Germinal center (tissue), 1 donor: ENCODE results near the gene C5.

Source experiments
- DNase-seq: peaks from one replicate; pipeline ENCODE4 v3.0.0; 2012; ENCODE audit warnings: mixed read lengths, low spot score

Gene C5

DNA sequence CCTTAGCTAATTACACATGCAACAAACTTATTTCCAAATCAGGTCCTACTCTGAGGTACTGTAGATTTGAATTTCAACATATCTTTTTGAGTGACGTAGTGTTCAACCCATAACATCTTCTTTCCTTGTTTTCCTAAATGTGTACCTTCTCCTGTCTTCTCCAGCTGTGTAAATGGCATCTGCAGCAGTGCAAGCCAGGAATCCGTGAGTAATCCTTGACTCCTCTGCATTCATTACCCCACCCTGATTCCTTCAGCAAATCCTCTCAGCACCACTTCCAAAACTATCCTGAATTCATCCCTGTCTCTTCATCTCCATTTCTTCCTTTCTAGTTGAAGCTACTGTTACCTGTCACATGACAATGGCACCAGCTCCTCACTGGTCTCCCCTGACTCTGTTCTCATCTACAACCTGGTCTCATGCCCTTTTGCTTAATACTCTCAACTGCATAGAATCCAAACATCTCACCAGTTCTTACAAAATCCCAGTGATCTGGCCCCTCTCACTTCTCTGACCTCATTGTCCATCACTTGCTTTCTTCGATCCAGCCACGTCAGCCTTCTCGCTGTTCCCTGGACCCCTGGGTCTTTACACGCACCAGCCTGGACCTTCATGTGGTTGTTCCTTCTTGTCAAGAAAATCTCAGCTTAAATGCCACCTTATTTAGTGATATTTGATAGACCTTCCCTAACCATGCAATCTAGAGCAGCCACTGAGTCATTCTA lies 108.9 kb downstream of the C5 start:
- no peak for DNase-seq

- no peak for DNase-seq
Measured at GRCh38 chr9:120940573-120940972, 109.5 kb downstream of the C5 start.

GRCh38 chr9:120938851-120939250 lies 111.2 kb downstream of the C5 start:
- no peak for DNase-seq

GRCh38 chr9:120937596-120937995 lies 112.5 kb downstream of the C5 start:
- DNase-seq, result no peak

- no peak for DNase-seq
Measured at GRCh38 chr9:120937127-120937526, 112.9 kb downstream of the C5 start.

DNA sequence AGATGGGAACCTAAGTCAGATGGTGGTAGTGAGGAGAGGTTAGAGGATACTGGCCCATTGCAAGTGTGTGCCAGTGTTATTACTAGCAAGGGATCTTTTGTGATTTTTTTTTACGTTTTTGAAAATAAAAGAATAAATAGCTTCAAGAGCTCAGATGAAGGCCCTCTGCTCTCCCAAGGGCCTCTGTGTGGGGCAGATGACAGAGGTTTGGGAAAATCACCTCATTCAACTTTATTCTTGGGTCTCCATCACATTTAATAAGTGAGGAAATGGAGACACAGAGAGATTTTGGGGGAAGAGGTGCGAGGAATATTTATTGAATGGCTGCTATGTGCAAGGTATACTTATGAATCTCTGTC lies 113.3 kb downstream of the C5 start:
- DNase-seq, result no peak

GRCh38 chr9:120936011-120936763 lies 113.9 kb downstream of the C5 start:
- peak; percentile 83 for DNase-seq

DNA sequence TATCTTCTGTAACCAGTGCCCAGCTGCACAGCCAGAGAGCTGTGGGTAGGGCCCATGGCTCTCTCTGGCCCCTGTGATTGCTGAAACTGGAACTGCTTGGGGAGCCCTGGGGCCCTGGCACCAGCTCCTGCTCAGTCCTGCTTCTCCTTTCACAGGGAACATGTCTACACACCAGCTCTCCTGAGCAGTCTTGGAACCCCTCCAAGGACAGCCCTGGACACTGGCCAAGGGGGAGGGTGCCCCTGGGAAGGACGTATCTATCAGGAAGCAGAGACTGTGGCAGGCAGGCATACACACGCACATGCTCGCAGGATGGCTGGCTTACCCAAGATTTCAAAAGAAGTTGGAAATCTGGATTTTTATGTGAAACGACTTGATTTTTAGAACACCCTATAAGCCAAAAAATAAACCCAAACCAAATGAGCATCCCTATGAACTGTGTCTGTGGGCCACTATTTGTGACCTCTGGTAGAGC lies 114.7 kb downstream of the C5 start:
- peak; percentile 50 for DNase-seq

DNA sequence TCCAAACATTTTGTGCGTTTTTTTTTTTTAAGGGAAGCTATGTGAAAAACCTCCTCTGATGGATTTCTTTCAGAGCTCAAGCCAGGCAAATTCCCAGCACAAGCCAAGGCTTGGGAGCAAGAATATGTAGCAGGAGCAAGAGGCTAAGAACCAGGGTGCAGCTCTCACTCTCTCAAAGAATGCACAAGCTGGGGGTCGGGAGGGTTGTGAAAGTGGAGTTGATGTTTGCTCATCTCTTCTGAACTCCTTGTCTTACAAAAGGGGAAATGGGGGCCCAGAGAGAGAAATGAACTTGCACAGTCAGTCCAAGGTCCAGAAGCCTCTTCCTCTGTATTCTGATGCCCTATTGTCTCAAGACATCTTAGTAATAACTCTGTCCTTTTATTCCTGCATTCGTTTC lies 115.8 kb downstream of the C5 start:
- DNase-seq, result no peak

GRCh38 chr9:120933310-120934055 lies 116.6 kb downstream of the C5 start:
- DNase-seq, result no peak

- no peak for DNase-seq
Measured at GRCh38 chr9:120932086-120932823, 117.8 kb downstream of the C5 start.

- peak; percentile 71 for DNase-seq
Measured at GRCh38 chr9:120931231-120932085, 118.6 kb downstream of the C5 start.

DNA sequence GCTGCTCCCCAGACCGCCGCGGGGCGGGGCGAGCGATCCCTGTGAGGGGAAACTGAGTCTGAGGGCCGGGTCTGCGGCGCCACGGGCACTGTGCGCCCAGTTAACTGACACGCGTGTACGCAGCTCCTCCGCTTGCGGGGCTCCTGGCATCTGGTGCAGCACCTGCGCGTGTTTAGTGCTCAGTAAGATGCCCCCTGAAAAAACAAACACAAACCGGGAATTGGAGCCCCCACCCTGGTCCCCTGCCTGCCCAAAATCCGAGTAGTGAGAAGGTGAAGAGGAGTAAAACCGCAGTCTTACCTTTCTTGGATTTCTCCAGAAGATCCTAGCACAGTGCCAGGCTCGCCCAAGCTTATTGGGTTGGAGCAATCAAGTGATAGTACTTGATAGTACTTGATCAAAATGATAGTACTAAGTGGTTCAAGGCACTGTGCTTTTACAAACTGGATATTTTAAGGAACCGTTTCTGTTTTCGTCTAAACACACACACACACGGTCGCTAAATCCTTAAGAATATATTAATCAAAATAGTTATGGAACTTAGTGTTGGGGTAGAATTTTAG lies 120.8 kb downstream of the C5 start:
- DNase-seq, result no peak

GRCh38 chr9:120928483-120929228 lies 121.4 kb downstream of the C5 start:
- peak; percentile 81 for DNase-seq

- no peak for DNase-seq
Measured at GRCh38 chr9:120928015-120928482, 122.0 kb downstream of the C5 start.

GRCh38 chr9:120927269-120928014 lies 122.6 kb downstream of the C5 start:
- DNase-seq, result no peak

DNA sequence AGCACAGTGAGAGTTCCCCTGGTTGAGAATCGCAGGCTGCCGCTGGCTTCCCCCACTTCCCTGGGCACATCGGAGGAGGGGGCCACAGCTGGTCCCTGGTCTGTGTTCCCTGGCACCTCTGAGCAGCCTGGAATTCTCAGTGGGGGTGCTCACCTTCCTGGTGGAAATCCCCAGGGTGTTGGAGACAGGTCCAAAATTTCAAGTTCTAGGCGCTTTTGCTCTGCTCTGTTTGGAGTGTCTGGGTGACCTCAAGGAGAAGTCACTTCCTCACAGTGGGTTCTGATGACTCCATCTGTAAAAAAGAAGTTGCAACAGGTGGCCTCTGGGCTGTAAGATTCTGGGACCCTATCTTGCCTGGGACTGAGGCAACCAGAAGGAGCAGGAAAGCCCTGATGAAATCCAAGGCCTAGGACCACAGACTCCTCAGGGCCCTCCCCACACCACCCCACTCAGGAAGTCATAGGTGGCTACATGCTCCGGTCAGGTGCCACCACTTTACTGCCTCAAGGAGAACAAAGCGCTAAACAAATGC lies 123.6 kb downstream of the C5 start, which contains the start of gene TRAF1:
TRAF1 (minus strand) TSS at position 400 of the 532 bp plus-strand sequence. CDS start 721 bp downstream, outside the sequence.
- DNase-seq, result peak; percentile 51

GRCh38 chr9:120925535-120926396 lies 124.3 kb downstream of the C5 start:
- no peak for DNase-seq
